ENCODE results near the gene CYP2W1.

CYP2W1 gene

GRCh38 chr7:981793-982510 lies 1.0 kb upstream of the CYP2W1 start:
- Histone ChIP-seq H2AFZ (no peak overlapping the region), H3K4me3 (ENCODE audit: low read depth, low read length) (no peak overlapping the region), H3K9ac (no peak overlapping the region), H3K4me2 (ENCODE audit: low read length) (no peak overlapping the region), H3K79me2 (no peaks in the 10 kb centered on the region), H3K4me1 (no peaks in the 10 kb centered on the region), H3K27ac (no peak overlapping the region), H3K9me3 (ENCODE audit: control insufficient read depth, low read length) (no peaks in the 10 kb centered on the region), H3K36me3 (ENCODE audit: control insufficient read depth, insufficient read depth, low read length) (no peaks in the 10 kb centered on the region), H3K27me3 (ENCODE audit: control insufficient read depth, insufficient read depth, low read length) (no peaks in the 10 kb centered on the region)
- no peak for TF ChIP-seq CTCF (IDR thresholded peaks at IDR 0.05)

- Histone ChIP-seq H3K27ac (no peak overlapping the region), H3K9ac (no peak overlapping the region), H3K4me3 (ENCODE audit: low read depth, low read length) (no peak overlapping the region), H3K9me3 (ENCODE audit: control insufficient read depth, low read length) (no peaks in the 10 kb centered on the region), H3K36me3 (ENCODE audit: control insufficient read depth, insufficient read depth, low read length) (no peaks in the 10 kb centered on the region), H3K79me2 (no peaks in the 10 kb centered on the region), H3K4me2 (ENCODE audit: low read length) (no peak overlapping the region), H2AFZ (no peak overlapping the region), H3K27me3 (ENCODE audit: control insufficient read depth, insufficient read depth, low read length) (no peaks in the 10 kb centered on the region), H3K4me1 (no peaks in the 10 kb centered on the region)
- no peak for TF ChIP-seq CTCF (IDR thresholded peaks at IDR 0.05)
Measured at GRCh38 chr7:982511-983003, 424 bp upstream of the CYP2W1 start.

- Histone ChIP-seq H3K4me2 (ENCODE audit: low read length) (no peak overlapping the region), H3K9ac (no peak overlapping the region), H3K9me3 (ENCODE audit: control insufficient read depth, low read length) (no peaks in the 10 kb centered on the region), H3K79me2 (no peaks in the 10 kb centered on the region), H3K27ac (no peak overlapping the region), H3K27me3 (ENCODE audit: control insufficient read depth, insufficient read depth, low read length) (no peaks in the 10 kb centered on the region), H2AFZ (no peak overlapping the region), H3K36me3 (ENCODE audit: control insufficient read depth, insufficient read depth, low read length) (no peaks in the 10 kb centered on the region), H3K4me1 (peaks cover 2% of the 10 kb centered on the region), H3K4me3 (ENCODE audit: low read depth, low read length) (no peak overlapping the region)
- TF ChIP-seq CTCF (IDR thresholded peaks at IDR 0.05), result no peak
Measured at GRCh38 chr7:983616-984071, 663 bp downstream of the CYP2W1 start.

GRCh38 chr7:984361-985126 lies 1.6 kb downstream of the CYP2W1 start:
- Histone ChIP-seq H3K4me2 (ENCODE audit: low read length) (no peak overlapping the region), H3K27ac (no peak overlapping the region), H3K4me3 (ENCODE audit: low read depth, low read length) (no peak overlapping the region), H3K4me1 (peaks cover 2% of the 10 kb centered on the region), H3K79me2 (no peaks in the 10 kb centered on the region), H3K9ac (no peak overlapping the region), H2AFZ (no peak overlapping the region), H3K36me3 (ENCODE audit: control insufficient read depth, insufficient read depth, low read length) (no peaks in the 10 kb centered on the region), H3K9me3 (ENCODE audit: control insufficient read depth, low read length) (no peaks in the 10 kb centered on the region), H3K27me3 (ENCODE audit: control insufficient read depth, insufficient read depth, low read length) (no peaks in the 10 kb centered on the region)
- no peak for TF ChIP-seq CTCF (IDR thresholded peaks at IDR 0.05)
